B cell (primary cell): ENCODE measurements around the gene NT5DC2. TPM values are rescaled to one million over a fixed set of nuclear protein-coding genes. Genes with fewer than 3 reads are reported as not detected.

Source experiments
- ATAC-seq: fragments of 200-7000 bp; cut with Tn5 transposase; one replicate; pipeline ENCODE4 v1.10.0; 2021; ENCODE audit warnings: low read depth, mild to moderate bottlenecking, moderate number of reproducible peaks, moderate library complexity
- CTCF ChIA-PET: fragments of 350-600 bp; sonication (Branson Sonifier 250); formaldehyde crosslinking; loops from one replicate; lab custom pipeline; 2021; ENCODE audit warnings: antibody characterized with exemption, inconsistent platforms; lab: Charles Lee
- POLR2A ChIA-PET: fragments of 350-600 bp; sonication (Branson Sonifier 250); formaldehyde crosslinking; loops from one replicate; lab custom pipeline; 2021; ENCODE audit warnings: antibody characterized with exemption; lab: Charles Lee
- DNase-seq: peaks from one replicate; pipeline ENCODE4 v3.0.0; 2013
- H2AFZ ChIP-seq: 2 replicates; pipeline ENCODE4 v1.6.1; 2012; ENCODE audit warnings: mild to moderate bottlenecking, low read depth, low read length; ENCODE audit not compliant: insufficient read depth, poor library complexity, severe bottlenecking
- H3K27ac ChIP-seq, 2 donors: 1 replicate in 1 of 2; 2 replicates in 1 of 2; pipeline ENCODE4 v1.5.1; 2012 to 2013; ENCODE audit warnings: low read length in 2 of 2, mild to moderate bottlenecking in 2 of 2, moderate library complexity in 1 of 2
- H3K27me3 ChIP-seq, 4 experiments: fragments of 200-600 bp in 1 of 4; sonication (generic) in 1 of 4; replicated peaks in 1 of 4; 1 replicate in 2 of 4; 2 replicates in 2 of 4; pipeline versions ENCODE4 v1.6.1 to v1.7.0; 2013 to 2016; ENCODE audit warnings: low read length in 3 of 4, mild to moderate bottlenecking in 2 of 4, mixed read lengths in 1 of 4, moderate library complexity in 1 of 4; ENCODE audit not compliant: insufficient read depth in 4 of 4, control insufficient read depth in 3 of 4; ENCODE audit errors: control extremely low read depth in 1 of 4
- H3K36me3 ChIP-seq, 2 experiments: replicated peaks in 1 of 2; 1 replicate in 1 of 2; 2 replicates in 1 of 2; pipeline versions ENCODE4 v1.6.1 to v1.7.1; 2013; ENCODE audit warnings: low read length in 1 of 2; ENCODE audit not compliant: insufficient read depth in 2 of 2, control insufficient read depth in 1 of 2; ENCODE audit errors: control extremely low read depth in 1 of 2, extremely low read depth in 1 of 2
- H3K4me1 ChIP-seq, 2 donors: fragments of 200-600 bp in 1 of 2; sonication (generic) in 1 of 2; 1 replicate in 1 of 2; 2 replicates in 1 of 2; pipeline versions ENCODE4 v1.5.1 to v1.6.1; 2013 to 2017; ENCODE audit warnings: low read length in 2 of 2; ENCODE audit not compliant: control insufficient read depth in 2 of 2, insufficient read depth in 2 of 2
- H3K4me2 ChIP-seq: replicated peaks from 2 replicates; pipeline ENCODE3; 2012; ENCODE audit warnings: mild to moderate bottlenecking, low read depth, low read length; ENCODE audit not compliant: poor library complexity, severe bottlenecking
- H3K4me3 ChIP-seq, 5 experiments: fragments of 200-600 bp in 1 of 5; sonication (generic) in 1 of 5; 1 replicate in 3 of 5; 2 replicates in 2 of 5; pipeline versions ENCODE4 v1.5.1 to v1.7.0; 2011 to 2016; ENCODE audit warnings: low read length in 4 of 5, mild to moderate bottlenecking in 4 of 5, low read depth in 2 of 5, control low read depth in 1 of 5, moderate library complexity in 1 of 5; ENCODE audit not compliant: insufficient read depth in 1 of 5; ENCODE audit errors: control extremely low read depth in 1 of 5, extremely low read depth in 1 of 5
- H3K79me2 ChIP-seq: fragments of 200-600 bp; sonication (generic); one replicate; pipeline ENCODE4 v1.6.0; 2016; ENCODE audit warnings: low read length; ENCODE audit not compliant: control insufficient read depth, insufficient read depth
- H3K9ac ChIP-seq: fragments of 200-600 bp; sonication (generic); 2 replicates; pipeline ENCODE4 v1.6.1; 2017; ENCODE audit warnings: mild to moderate bottlenecking, low read length, moderate library complexity
- H3K9me3 ChIP-seq, 3 donors: one replicate each; pipeline versions ENCODE4 v1.6.1 to v1.7.1; 2013; ENCODE audit warnings: low read length in 2 of 3; ENCODE audit not compliant: control insufficient read depth in 2 of 3, insufficient read depth in 1 of 3; ENCODE audit errors: control extremely low read depth in 1 of 3
- H4K20me1 ChIP-seq: 2 replicates; pipeline ENCODE4 v1.6.0; 2012; ENCODE audit warnings: mild to moderate bottlenecking, low read length; ENCODE audit not compliant: insufficient read depth, control insufficient read depth, poor library complexity, severe bottlenecking
- H3K27ac Mint-ChIP-seq: one replicate; pipeline ENCODE4 v1.8.0; 2021; ENCODE audit warnings: mixed read lengths
- H3K27me3 Mint-ChIP-seq: one replicate; pipeline ENCODE4 v1.8.0; 2021; ENCODE audit warnings: mixed read lengths
- H3K4me1 Mint-ChIP-seq: one replicate; pipeline ENCODE4 v1.8.0; 2021; ENCODE audit warnings: mixed read lengths
- H3K4me3 Mint-ChIP-seq: one replicate; pipeline ENCODE4 v1.8.0; 2021; ENCODE audit warnings: mixed read lengths
- H3K9me3 Mint-ChIP-seq: one replicate; pipeline ENCODE4 v1.8.0; 2022; ENCODE audit warnings: mixed read lengths; ENCODE audit not compliant: insufficient read depth
- EZH2 ChIP-seq: IDR thresholded peaks from 2 replicates; pipeline ENCODE4 v1.6.1; 2012; ENCODE audit warnings: borderline replicate concordance, low read depth, mild to moderate bottlenecking, moderate library complexity, low read length; ENCODE audit not compliant: insufficient read depth, poor library complexity, severe bottlenecking
- WGBS: methylation state at CpG from one replicate; pipeline ENCODE4 v1.1.5; 2013; ENCODE audit warnings: missing lambda C conversion rate; ENCODE audit not compliant: insufficient coverage; 5-methylcytosine and 5-hydroxymethylcytosine counted together
- intact Hi-C: fragments of 100-400 bp; cut with micrococcal nuclease; formaldehyde crosslinking; loops from one replicate; pipeline ENCODE4 v1.10.0; 2022
- polyA plus RNA-seq: library from polyadenylated mRNA; depleted of rRNA; stranded (reverse); fragments of >200 nt; gene quantifications from 2 replicates; pipeline ENCODE4 v1.2.3, GENCODE V29; 2012
- total RNA-seq, 2 donors: library from RNA; stranded (reverse); fragments of 120-200 nt in 1 of 2; gene quantifications; 1 replicate in 1 of 2; 2 replicates in 1 of 2; pipeline versions ENCODE4 v1.2.3 to v1.2.4, GENCODE V29; 2013 to 2022
- TF ChIP-seq, protein P1 (sequence below): fragments of 200-600 bp; IDR thresholded peaks from one replicate; pipeline ENCODE4 v1.8.0; 2022; ENCODE audit warnings: antibody characterized with exemption, mild to moderate bottlenecking

NT5DC2 gene
- total and polyA plus RNA-seq, 2 donors (not counting 1 experiment from before 2014, with no cell fraction given), result 11.2 to 11.9 TPM

DNA sequence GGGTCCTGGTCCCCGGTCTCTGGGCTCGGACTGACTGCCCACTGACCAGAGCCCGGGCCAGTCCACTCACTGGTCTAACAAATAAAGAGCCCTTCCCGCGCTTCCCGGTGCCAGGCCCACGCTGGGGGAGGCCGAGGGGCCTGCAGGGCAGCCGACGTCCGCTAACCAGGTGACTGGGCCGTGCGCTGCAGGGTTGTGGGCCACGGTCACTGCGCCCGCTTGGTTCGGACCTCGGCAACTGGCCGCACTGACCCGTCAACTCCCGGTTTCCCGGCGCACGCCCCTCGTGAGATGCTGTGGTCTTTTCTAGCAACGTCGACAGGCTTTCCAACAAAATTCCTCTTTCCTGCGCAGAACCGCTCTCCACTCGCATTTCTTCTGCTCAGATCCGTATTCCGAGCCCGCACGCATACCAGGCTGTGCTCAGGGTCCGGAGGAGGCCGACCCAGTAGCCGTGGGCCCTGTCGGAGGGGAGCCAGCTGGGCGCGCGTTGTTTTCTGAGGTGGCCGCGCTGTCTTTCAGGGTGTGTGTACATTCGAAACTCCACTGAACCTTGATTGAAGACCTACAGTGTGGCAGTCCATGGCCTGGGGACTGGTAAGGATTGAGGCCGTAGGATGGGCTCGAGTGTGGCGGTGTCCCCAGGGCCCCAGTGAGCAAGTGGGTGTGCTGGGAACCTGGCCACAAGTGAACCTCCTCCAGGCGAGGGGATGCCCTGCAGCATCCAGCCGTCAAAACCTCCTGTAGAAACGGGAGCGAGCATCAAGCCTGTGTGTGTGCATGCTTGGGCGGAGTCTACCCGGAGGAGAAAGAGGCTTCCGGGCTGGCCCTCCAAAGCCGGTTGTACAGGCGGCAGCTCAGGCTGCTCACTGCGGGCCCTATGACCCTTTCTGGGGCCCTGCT is 875 bp upstream of the NT5DC2 start:
- H3K79me2 ChIP-seq, result peaks cover 24% of the 10 kb centered on the region
- CTCF ChIA-PET, result no interaction called here
- no peak overlapping the region for H3K27ac ChIP-seq
- peak overlapping the region; percentile 99 for H3K4me3 Mint-ChIP-seq
- peaks cover 44% of the 10 kb centered on the region for H3K4me1 Mint-ChIP-seq
- H3K4me1 ChIP-seq, result peaks cover 34 to 51% of the 10 kb centered on the region in 2 donors
- peak overlapping the region; percentile 54 for H3K9ac ChIP-seq
- H2AFZ ChIP-seq, result peak overlapping the region; percentile 78
- POLR2A ChIA-PET, result no interaction called here
- peak overlapping the region; percentile 86 for H3K4me2 ChIP-seq
- no peaks in the 10 kb centered on the region for H4K20me1 ChIP-seq
- no peaks in the 10 kb centered on the region for H3K27me3 Mint-ChIP-seq
- H3K27ac Mint-ChIP-seq, result peak overlapping the region; percentile 26
- intact Hi-C loops, result loop anchor here (5.0 to 10.0 kb wide), 5 partner anchors 257 to 1140 kb away; partner anchors contain the start of genes DUSP7, PRKCD, RBM15B and STIMATE
- DNase-seq (peak; percentile 33), ATAC-seq (no peak)
- H3K36me3 ChIP-seq, result no peaks in the 10 kb centered on the region
- H3K9me3 ChIP-seq, result no peaks in the 10 kb centered on the region
- 87% methylated on average over 57 of the region's 57 CpGs for WGBS
- peak overlapping the region in 4 of 5 experiments; percentile 38 to 62 (median 56) for H3K4me3 ChIP-seq
- H3K9me3 Mint-ChIP-seq, result no peaks in the 10 kb centered on the region
- peaks cover 0 to 13% (median 0%) of the 10 kb centered on the region in 4 experiments for H3K27me3 ChIP-seq
- TF ChIP-seq, protein P1, sequence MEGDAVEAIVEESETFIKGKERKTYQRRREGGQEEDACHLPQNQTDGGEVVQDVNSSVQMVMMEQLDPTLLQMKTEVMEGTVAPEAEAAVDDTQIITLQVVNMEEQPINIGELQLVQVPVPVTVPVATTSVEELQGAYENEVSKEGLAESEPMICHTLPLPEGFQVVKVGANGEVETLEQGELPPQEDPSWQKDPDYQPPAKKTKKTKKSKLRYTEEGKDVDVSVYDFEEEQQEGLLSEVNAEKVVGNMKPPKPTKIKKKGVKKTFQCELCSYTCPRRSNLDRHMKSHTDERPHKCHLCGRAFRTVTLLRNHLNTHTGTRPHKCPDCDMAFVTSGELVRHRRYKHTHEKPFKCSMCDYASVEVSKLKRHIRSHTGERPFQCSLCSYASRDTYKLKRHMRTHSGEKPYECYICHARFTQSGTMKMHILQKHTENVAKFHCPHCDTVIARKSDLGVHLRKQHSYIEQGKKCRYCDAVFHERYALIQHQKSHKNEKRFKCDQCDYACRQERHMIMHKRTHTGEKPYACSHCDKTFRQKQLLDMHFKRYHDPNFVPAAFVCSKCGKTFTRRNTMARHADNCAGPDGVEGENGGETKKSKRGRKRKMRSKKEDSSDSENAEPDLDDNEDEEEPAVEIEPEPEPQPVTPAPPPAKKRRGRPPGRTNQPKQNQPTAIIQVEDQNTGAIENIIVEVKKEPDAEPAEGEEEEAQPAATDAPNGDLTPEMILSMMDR, result no peak
- no peak for TF ChIP-seq EZH2
